Nucleus accumbens (tissue), 56 donors: ENCODE measurements around the gene PROSER3.
A peak's percentile ranks its signal among the peaks of the same experiment; 100 is the strongest.

Source experiments
- DNase-seq, 56 donors: peaks; one replicate each; lab custom pipeline; 2025; lab: John Stamatoyannopoulos, UW

PROSER3 gene

DNA sequence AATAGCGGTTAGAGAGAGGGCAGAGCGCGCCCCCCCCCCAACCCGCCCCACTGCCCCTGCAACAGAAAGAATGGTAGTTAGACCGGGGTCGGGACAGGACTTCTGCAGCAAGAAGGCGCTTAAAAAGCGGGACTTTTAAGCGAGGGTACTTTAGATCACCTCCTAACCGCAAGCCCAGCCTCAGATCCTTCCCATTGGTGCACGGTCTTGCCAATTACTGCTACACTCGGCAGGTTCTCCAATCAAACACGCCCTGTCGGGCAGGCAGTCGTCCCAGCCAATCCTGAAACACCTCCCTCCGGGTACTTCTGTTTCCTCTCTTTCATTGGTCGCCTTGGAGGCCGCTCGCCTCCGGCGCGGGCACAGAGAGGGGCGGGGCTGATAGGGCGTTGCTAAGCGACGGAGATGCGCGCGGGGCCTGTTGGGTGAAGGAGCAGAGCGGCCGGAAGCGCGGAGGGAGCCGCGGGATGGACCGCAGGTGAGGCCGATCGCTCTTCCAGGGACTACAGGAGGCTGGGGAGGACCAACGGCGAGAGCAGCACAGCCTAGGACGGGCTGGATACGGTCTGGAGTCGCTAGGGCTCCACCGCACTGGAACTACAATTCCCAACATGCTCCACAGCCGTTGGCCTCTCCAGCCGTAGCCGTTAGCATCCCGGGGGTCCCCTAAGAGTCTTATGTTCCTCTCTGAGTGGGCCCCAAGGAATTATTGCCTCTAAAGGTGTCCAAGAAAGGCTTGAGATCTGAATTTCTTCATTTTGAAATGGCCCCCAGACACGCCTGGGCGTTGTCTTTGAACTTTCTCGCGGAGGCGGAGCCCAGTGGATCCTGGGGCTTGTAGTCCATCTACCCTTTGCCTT lies at the start of gene PROSER3:
TSS of gene PROSER3 (plus strand) at position 428 of the 860 bp plus-strand sequence. CDS start at position 468, 40 bp downstream.
- peak; percentile 83 to 99 (median 98) for DNase-seq

DNA sequence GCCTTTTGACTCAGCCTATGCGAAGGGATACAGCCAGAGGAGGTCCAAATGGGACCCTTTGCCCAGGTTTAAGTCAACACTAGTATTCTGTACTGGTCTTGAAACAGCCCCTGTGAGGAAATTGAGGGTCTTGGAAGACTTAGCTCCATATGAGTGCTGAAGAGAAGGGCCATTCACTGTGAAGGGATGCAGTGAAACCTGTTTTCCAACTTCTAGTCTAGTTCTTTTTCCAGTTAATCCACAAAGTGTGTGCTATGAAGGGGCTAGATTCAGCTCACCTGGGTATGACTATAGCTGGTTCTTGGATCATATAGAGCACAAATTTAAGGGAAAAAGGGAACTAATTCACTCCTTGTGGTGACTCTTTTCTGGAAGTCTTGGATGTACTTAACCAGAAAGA lies 49.6 kb upstream of the PROSER3 start:
- no peak for DNase-seq

DNA sequence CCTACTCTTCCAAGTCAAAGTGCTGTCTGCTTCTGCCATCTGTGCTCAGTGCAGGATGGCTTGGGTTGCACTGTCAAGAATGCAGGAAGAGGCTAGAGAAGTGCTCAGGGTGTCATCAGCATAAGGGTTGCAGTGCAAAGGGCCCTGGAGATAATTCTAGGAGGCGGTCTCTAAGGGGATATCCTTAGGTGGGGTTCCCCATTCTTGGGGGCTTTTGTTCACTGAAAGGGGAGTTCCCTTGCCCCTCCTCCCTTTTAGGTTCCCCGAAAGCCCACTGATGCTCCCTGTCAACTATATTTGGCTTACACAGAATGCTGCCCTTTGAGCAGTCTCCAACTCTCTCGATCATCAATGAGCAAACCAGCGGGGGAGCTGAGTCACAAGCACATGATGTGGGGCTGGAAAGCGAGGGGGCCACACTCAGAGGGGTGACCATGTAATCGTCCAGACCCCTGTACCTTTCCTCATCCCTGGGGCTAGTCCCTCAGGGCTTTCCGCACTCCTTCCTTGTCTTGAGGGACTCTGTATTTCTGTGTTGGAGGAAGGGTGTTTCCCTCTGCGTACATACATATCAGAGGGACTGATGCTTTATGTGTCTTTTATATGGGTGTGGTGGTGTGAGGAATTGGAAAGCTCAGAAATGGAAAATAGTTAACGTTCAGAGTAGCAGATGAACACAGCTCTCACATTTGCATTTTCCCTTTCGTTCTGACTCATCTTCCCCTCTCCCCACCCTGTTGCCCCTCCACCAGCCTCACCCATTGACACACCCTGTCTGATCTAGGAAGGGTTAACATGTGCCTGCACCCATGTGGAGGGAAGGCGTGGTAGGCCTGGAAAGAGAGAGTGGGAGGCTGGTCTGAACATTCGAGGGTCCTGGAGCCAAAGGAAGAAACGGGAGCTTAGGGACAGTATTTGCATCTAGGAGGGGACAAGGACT lies 46.9 kb upstream of the PROSER3 start:
- peak in 7 of 56 donors; percentile 2 to 31 (median 14) for DNase-seq

DNA sequence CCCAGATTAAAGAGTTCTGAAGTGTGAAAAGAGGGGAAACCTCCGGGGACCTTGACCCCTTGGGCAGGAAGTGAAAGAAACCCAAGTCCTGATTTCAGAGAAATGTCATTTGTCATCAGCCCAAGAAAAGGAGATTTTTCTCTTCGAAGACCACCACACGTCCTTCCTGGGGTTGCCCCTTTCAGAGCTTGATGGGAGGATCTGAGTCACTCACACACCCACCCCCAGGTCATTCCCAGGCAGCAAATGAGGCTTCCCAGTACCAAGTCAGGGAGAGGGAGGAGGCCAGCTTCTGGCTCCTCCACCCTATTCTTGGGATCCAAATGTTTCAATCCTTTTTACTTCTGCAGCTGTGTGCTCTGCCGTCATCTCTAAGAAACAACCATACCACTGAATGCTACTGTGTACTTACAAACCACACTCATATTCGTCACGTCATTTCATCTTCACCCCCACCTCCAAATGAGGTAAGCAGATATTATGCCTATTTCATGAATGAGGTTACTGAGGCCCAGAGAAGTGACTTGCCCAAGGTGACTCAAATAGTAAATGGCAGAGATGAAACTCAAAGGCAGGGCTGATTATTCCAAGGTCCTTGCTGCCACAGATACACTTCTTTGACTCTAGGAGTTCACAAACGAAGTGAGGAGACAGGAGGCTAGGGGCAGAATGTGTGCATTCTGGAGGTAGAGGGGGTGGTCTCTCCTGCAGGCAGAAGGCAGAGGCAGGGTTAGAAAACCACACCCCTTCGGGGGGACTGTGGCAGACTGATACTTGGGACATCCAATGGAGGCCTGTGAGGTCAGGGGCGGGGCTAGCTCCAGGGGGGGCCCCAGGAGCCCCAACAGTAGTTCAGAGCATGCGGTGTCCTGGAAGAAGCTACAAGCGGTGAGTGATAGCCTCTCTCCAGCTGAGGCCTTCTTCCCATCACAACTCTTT lies 45.1 kb upstream of the PROSER3 start:
- DNase-seq, result no peak

DNA sequence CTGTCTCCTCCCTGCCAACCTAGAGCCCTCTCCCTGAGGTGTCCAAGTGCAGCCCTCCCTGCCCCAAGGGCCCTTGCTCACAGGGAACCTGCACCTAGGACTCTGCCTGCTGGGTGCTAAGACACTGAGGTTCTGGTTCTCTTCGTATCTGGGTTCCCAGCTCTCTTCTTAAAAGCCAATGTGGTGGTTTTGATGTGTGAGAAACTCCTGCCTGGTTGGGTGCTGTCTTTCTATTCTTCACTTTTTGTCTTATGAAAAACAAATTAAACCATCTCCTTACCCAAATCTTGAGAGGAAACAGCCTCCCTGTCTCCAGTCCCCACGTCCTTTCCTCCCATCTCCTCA lies 44.5 kb upstream of the PROSER3 start:
- DNase-seq, result no peak

DNA sequence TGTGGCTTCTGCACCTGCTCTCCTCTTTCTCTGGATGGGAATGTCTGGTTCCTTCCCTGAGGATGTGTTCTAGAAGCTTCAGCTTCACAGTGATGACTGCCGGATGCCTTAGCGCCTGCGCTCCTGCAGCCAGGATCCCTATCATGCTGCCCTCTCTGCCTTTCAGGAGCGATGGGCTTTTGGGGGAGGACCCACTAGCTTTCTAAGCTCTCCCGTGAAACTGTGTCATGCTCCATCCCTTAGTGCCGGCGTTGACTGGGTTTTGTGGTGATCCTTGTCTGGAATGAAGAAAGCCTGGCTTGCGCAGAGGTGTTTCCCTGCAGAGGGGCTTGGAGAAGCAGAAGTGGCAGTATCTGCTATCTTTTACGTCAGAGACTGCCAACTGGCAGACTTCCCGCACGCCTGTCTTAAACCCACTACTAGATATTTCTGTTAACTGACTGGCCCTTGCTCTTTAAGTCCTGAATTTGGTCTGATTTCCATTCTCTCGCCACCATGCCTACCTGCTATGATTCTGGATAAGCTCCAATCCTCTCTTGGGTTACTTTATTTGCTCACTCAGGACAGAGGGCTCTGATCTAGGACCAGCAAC lies 44.0 kb upstream of the PROSER3 start:
- no peak for DNase-seq

DNA sequence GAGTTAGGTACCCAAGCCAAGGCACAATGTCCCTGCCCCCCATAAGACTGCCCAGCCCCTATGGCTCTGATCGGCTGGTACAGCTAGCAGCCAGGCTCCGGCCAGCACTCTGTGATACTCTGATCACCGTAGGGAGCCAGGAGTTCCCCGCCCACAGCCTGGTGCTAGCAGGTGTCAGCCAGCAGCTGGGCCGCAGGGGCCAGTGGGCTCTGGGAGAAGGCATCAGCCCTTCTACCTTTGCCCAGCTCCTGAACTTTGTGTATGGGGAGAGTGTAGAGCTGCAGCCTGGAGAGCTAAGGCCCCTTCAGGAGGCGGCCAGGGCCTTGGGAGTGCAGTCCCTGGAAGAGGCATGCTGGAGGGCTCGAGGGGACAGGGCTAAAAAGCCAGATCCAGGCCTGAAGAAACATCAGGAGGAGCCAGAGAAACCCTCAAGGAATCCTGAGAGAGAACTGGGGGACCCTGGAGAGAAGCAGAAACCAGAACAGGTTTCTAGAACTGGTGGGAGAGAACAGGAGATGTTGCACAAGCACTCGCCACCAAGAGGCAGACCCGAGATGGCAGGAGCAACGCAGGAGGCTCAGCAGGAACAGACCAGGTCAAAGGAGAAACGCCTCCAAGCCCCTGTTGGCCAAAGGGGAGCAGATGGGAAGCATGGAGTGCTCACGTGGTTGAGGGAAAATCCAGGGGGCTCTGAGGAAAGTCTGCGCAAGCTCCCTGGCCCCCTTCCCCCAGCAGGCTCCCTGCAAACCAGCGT lies 43.2 kb upstream of the PROSER3 start:
- DNase-seq, result no peak

DNA sequence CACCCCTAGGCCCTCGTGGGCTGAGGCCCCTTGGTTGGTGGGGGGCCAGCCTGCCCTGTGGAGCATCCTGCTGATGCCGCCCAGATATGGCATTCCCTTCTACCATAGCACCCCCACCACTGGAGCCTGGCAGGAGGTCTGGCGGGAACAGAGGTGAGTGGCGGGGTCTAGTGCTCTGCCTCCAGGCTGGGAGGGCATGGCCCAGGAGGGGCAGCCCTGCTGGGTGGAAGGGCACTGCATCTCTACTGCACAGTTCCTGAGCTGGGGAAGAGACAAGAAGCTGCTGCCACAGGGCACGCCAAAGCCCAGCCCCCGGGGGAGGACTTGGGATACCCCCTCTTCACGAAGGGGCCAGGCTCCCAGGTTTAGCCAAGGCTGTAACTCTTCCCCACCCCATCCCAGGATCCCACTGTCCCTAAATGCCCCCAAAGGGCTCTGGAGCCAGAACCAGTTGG lies 42.6 kb upstream of the PROSER3 start:
- DNase-seq, result no peak

DNA sequence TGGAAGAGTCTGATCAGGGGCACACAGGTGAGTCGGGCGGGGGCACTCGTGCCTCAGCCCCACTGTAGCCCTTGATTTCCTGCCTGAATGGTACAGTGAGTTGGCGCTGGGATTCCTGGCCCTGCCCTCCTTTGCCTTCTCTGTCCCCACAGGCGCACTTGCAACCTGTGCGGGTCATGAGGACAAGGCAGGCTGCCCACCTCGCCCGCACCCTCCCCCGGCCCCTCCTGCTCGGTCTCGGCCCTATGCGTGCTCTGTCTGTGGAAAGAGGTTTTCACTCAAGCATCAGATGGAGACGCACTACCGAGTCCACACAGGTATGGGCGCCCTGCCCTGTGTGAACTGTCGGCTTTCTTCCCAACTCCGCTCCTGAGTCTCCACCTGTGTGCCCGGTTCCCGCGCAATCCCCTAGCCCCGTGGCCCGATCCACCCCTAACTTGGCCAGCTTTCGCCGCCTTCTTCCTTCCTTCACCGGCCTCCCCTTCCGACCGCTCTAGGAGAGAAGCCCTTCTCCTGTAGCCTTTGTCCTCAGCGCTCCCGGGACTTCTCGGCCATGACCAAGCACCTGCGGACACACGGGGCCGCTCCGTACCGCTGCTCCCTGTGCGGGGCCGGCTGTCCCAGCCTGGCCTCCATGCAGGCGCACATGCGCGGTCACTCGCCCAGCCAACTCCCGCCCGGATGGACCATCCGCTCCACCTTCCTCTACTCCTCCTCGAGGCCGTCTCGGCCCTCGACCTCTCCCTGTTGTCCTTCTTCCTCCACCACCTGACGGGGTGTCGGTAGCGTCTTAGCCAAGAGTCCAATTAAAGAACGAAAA lies 41.8 kb upstream of the PROSER3 start:
- peak in 30 of 56 donors; percentile 50 to 91 (median 69) for DNase-seq

DNA sequence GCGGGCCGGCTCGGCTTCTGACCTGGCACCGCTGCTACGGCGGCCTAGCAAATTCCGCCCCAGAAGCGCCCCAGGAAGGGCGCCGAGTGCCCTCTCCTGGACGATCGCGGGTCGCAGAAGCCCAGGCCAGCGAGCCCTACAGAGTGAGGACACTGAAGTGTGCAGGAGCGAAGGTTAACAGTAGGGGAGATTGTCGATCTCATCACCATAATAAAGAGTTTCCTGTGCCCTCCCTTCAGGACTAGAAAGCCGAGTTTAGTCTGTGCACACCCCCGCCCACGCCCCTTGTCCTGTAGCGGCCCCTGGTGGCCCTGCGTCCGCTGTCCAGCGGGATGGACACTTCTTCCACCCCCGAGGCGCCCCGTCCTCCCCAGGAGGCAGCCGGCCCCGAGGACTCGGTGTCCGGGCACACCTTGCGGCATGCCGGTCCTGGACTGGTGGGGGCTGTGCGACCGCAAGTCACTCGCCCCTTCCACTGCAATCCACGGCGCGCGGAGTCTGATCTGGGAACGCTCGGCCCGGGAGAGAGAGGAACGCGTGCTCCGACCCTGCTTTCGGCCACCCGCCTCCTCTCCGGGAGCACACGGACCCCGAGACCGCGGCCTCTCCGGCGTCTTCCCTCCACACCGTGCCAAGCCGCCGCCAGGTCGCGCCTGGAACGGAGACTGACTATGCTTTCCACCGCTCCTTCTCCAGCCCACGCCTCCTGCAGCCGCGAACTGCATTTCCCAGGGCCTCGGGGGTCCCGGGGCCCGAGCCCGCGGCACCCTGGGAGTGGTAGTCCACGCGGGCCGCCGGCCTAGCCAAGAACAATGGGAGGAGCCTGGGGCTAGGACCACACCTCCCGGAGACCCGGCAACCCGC lies 40.9 kb upstream of the PROSER3 start:
- DNase-seq, result peak; percentile 56 to 97 (median 91)

DNA sequence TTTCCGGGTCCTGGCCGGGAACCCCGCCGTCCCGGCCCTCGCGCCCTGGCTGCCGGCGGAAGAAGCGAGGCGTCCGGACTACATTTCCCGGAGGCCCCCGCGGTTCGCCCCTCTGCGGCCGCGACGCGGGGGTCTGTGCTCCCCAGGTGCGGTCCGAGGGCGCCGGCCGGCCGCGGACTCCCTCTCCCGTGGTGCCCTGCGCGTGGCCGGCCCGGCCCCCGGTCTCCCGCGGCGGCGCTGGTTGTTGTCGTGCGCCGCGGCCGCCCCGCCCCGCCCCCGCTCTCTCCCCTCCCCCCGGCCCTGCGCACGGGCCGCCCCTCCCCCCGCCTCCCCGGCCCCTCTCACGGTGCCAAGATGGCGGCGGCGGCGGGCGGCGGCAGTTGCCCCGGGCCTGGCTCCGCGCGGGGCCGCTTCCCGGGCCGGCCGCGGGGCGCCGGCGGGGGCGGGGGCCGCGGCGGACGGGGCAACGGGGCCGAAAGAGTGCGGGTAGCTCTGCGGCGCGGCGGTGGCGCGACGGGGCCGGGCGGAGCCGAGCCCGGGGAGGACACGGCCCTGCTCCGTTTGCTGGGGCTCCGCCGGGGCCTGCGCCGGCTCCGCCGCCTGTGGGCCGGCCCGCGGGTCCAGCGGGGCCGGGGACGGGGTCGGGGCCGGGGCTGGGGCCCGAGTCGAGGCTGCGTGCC lies 40.2 kb upstream of the PROSER3 start, which contains the start of gene KMT2B:
TSS of gene KMT2B (plus strand) at position 339 of the 680 bp plus-strand sequence. CDS start at position 355, 16 bp downstream.
- DNase-seq, result peak in 20 of 56 donors; percentile 20 to 96 (median 90)

DNA sequence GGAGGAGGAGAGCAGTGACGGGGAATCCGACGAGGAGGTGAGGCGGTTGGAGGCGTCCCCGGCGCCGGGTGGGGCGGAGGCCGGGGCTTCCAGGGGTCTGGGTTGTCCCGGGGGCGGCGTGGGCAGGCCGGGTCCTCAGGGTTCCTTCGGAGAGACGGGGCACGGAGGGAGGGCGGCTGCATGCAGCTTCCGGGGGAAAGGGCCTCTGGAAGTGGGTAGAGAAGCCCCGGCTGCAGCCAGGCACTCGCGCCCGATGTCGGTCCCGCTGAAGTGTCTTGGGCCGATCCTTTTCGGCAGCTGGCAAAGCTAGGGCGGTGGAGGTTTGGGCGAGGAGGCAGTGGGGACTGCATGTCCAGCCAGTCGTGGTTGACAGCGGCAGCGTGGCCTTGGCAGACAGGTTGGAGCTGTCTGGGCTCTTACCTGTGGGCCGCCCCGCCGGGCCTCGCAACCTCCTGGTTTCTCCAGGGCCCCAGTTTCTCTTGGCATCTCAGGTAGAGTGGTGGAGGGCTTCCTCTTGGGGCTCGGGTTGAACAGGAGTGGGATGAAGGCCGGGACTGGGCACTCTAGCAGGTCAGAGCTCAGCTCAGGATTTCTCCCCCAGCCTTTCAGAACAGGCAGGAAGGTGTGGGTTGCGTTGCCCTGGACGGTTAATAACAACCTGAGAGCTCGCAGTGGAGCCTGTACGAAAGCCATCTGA lies 39.5 kb upstream of the PROSER3 start:
- DNase-seq, result peak in 16 of 56 donors; percentile 6 to 47 (median 23)

DNA sequence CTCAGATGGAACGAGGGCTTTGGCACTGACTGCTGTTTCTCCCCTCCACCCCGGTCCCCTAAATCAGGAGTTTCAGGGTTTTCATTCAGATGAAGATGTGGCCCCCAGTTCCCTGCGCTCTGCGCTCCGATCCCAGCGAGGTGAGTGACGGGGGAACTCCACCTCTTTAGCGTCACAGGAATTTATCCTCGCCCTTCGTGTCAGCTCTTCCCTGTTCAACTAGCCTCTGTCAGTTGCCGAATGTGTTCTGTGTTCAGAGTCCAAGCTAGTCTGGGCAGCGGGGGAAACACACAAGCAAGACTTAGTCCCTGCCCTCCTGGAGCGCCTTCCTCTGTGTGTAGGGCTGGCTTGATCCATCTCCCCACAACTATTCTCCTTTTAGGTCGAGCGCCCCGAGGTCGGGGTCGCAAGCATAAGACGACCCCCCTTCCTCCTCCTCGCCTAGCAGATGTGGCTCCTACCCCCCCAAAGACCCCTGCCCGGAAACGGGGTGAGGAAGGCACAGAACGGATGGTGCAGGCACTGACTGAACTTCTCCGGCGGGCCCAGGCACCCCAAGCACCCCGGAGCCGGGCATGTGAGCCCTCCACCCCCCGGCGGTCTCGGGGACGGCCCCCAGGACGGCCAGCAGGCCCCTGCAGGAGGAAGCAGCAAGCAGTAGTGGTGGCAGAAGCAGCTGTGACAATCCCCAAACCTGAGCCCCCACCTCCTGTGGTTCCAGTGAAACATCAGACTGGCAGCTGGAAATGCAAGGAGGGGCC lies 38.4 kb upstream of the PROSER3 start:
- no peak for DNase-seq

DNA sequence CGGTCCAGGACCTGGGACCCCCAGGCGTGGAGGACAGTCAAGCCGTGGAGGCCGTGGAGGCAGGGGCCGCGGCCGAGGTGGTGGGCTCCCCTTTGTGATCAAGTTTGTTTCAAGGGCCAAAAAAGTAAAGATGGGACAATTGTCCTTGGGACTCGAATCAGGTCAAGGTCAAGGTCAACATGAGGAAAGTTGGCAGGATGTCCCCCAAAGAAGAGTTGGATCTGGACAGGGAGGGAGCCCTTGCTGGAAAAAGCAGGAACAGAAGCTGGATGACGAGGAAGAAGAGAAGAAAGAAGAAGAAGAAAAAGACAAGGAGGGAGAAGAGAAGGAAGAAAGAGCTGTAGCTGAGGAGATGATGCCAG lies 37.8 kb upstream of the PROSER3 start:
- DNase-seq, result no peak

DNA sequence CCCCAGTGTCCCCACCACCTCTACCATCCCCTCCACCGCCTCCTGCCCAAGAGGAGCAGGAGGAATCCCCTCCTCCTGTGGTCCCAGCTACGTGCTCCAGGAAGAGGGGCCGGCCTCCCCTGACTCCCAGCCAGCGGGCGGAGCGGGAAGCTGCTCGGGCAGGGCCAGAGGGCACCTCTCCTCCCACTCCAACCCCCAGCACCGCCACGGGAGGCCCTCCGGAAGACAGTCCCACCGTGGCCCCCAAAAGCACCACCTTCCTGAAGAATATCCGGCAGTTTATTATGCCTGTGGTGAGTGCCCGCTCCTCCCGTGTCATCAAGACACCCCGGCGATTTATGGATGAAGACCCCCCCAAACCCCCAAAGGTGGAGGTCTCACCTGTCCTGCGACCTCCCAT lies 37.3 kb upstream of the PROSER3 start:
- DNase-seq, result no peak
